Activated CD4-positive, alpha-beta T cell treated with anti-CD3 and anti-CD28 coated beads for 1 hour (primary cell): Measurements from ENCODE around the gene HAGHL.
"Not testable (repeated sequence)": the region's sequence is repeated elsewhere in the genome, so short reads cannot be mapped to it uniquely, and the experiment has no call there.

Experiments
- DNase-seq: peaks from one replicate; pipeline ENCODE4 v3.0.0-alpha.2; 2020

HAGHL gene

DNA sequence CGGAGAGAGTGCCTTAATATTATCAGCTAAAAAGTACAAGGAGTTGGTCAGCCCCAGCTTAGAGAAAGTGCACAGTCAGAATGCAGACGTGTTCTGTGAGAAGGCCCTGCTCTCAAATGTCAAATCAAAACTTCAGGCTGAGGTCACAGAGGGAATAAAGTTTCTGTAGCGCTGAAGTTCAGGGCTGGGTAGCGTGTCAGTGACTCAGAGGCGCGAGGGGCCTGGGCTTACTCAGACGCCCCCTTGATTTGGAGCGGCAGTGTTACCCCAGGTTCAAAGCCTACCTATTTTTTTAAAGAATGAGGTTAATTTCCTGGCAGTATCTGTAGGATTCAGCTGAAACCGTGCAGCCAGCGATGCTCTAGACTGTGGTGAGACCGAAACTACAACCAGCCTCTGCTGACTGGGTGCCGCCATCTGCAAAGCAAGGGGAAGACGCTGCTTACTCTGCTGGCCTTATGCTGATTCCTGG, 9.1 kb downstream of the HAGHL start:
- no peak for DNase-seq

GRCh38 chr16:736936-737481, 10.1 kb downstream of the HAGHL start:
- no peak for DNase-seq

DNA sequence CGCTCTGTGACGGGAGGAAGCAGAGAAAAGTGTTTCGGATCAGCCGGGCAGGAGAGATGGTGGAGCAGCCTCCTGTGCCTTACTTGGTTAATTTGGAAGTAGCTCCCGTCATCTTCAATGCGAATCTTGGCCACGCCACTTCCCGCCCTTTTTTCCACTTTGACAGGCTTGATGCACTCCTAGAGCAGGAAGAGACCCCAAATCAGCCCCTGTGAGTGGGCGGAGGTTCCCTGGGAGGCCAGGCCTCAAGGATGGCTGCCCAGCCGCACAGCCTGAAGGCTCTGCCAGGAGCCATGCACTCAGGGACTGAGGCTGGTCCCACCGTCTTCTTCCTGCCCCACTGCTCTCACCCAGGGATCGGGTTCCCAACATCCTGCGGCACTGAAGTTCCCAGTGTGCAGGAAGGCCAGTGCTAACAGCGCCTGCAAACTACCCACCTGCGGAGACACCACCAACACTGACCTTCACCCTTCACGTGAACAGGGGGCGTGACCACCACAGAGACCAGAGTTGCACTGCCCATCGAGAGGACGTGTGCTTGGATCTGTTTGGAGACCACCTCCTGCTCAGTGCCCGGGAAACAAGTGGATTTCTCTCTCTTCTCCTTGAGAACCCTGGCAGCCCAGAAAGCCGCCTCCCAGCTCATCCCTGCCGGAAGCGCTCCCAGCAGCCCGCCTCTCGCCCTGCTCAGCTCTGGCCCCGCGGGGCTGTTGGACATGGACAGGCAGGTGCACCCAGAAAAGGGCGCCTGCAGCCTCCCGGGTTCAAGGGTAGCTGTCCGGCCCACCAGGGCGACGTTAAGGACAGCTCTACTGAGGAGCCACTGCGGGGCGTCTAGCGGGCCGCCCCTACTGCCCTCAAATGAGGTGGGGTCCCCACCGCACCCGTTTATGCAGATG, 12.9 kb downstream of the HAGHL start:
- DNase-seq, result no peak

GRCh38 chr16:740459-740763, 13.5 kb downstream of the HAGHL start:
- DNase-seq, result no peak

- DNase-seq, result peak; percentile 92
Observed at GRCh38 chr16:740764-741505, 14.0 kb downstream of the HAGHL start, which contains the start of gene CIAO3. Gene CIAO3 (minus strand): TSS chr16:740997. CDS start chr16:740985, 12 bp downstream.

DNA sequence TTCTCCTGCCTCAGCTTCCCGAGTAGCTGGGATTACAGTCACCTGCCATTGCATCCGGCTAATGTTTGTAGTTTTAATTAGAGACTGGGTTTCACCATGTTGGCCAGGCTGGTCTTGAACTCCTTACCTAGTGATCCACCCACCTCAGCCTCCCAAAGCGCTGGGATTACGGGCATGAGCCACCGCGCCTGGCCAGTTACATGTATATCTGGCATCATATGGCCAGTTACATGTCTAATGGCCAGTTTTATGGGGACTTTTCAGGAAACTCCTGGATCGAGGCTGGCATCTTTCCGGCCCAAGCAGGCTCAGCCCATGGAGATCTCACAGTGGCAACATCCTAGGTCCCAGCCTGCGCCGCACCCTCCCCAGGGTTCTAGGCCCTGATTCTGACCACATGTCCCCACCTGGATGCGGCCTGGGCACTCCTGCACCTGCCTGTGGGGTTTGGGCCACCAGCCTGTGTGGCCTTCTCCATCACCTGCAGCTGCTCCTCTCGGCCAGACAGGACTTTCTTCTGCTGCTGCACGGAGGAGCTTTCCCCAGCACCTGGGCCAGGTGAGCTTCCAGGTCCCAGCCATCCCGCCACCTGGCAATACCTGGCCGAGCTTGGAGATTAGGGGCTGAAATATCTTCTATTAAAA, 15.2 kb downstream of the HAGHL start:
- no peak for DNase-seq

DNA sequence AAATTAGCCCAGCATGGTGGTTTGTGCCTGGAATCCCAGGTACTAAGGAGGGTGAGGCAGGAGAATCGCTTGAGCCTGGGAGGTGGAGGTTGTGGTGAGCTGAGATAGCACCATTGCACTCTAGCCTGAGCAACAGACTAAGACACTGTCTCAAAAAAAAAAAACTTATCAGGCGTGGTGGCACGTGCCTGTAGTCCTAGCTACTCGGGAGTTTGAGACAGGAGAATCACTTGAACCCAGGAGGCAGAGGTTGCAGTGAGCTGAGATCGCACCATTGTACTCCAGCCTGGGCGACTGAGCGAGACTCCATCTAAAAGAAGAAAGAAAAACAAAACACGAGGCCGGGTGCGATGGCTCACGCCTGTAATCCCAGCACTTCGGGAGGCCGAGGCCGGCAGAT, 16.0 kb downstream of the HAGHL start:
- DNase-seq, result not testable (repeated sequence)

GRCh38 chr16:743794-744500, 17.0 kb downstream of the HAGHL start:
- DNase-seq, result no peak

GRCh38 chr16:745739-746138, 18.8 kb downstream of the HAGHL start:
- no peak for DNase-seq

GRCh38 chr16:746637-747036, 19.7 kb downstream of the HAGHL start:
- no peak for DNase-seq

GRCh38 chr16:747978-748746, 21.3 kb downstream of the HAGHL start:
- no peak for DNase-seq

- DNase-seq, result no peak
Observed at GRCh38 chr16:749010-749409, 22.1 kb downstream of the HAGHL start.

DNA sequence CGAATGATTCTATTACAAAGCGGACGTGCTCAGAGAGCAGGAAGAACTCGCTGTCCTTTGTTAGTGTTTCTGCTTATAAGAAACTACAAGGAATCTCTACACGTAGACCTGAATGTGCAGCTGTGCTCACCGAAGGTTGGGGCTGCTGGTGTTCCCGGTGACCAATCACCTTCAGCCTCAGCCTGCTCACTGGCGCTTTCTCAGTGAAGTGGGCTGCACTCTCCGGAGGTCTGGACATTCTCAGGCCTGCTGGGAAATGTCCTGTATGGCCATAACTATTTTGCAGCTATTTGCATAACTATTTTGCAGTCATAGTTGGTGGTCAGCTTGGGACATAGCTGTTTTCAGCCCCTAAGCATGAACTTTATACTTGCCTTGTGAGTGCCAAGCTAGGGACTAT, 23.6 kb downstream of the HAGHL start:
- no peak for DNase-seq

DNA sequence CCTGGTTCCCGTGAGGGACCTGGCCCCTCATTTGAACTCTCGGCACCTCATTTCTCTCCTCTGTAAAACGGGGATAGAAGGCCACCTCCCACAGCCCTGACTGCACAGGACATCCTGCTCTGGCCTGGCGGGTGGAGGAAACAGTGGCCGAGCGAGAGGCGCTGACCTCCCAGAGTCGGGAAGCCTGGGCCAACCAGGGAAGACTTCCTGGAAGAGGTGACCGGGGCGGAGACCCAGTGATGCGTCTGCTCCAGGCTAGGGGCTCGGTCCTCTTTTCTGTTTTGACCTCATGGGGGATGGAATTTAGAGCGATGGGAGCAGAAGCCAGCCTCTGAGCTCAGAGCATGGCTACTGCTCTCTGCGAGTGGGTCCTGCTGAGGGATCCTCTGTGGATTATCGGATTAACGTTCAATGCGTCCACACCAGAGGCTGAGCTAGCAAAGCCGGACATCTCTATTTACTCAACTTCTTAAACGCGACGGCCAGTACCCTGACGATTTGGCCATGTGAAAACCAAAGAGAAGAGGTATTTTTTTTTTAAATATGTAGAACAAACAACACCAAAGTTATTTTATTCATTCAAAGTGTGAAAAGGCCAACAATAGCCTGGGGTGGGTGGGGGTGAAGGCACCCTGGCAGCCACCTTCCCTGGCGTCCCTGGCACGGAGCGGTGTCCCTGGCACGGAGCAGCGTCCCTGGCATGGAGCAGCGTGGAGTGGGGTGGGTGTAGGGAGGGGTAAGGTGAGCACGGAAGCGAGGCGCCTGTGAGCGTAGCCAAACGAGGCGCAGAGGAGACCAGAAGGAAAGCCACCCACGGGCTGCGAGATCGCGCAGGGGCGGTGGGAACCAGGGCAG, 24.5 kb downstream of the HAGHL start:
- DNase-seq, result no peak

DNA sequence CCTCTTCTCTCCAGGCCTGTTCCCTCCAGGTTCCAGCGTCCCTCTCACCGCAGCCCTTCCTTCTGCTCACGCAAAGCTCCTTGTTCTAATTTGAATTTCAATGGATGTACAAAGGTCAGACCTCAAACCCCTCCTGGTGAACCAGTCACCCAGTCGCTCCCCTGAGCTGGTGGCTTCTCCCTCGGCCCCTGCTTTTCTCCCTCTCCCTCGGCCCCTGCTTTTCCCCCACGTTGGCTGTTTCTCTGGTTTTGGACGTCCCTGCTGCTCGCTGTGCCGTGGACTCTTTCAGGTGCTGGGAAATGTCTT, 25.1 kb downstream of the HAGHL start:
- no peak for DNase-seq

DNA sequence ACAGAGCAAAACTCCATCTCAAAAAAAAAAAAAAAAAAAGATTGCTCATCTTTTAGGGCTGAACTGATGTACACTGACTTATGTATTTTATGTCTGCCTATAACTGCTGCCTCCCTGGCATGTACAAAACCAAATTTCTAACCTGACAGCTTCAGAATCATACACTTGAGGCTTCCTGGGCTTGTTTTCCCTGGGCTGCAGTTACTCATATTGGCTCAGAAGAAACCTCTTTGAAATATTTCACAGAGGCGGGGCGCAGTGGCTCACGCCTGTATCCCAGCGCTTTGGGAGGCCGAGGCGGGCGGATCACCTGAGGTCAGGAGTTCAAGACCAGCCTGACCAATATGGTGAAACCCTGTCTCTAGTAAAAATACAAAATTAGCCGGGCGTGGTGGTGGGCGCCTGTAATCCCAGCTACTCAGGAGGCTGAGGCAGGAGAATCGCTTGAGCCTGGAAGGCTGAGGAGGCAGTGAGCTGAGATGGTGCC, 27.3 kb downstream of the HAGHL start:
- DNase-seq, result not testable (repeated sequence)

GRCh38 chr16:754656-755055, 27.8 kb downstream of the HAGHL start:
- no peak for DNase-seq

- DNase-seq, result no peak
Observed at GRCh38 chr16:756428-756827, 29.5 kb downstream of the HAGHL start.

GRCh38 chr16:759110-759910, 32.4 kb downstream of the HAGHL start:
- DNase-seq, result no peak

DNA sequence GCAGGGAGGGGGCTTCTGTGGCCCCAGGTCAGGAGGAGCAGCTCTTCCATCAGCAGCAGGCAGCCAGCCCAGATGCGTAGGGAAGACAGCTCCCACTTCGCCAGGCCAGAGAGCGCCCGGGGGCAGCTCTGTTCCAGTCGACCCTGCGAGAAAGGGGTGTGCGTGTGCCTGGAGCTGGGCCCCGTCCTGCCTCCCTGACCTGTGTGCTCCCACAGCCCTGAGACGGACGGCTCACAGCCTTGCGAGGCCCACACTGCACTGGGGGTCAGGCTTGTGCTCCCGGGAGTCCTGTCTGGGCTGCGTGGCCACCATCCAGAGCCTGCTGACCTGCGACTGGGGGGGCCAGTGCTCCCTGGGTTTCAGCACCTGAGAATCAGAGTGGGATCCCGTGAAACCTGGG, 33.2 kb downstream of the HAGHL start:
- DNase-seq, result no peak
